T-helper 9 cell (primary cell): Measurements from ENCODE around the gene AGFG2.
A peak's percentile ranks its signal among the peaks of the same experiment; 100 is the strongest.
"Not testable (repeated sequence)": the region's sequence is repeated elsewhere in the genome, so short reads cannot be mapped to it uniquely, and the experiment has no call there.

Experiments used
- DNase-seq: peaks from one replicate; pipeline ENCODE4 v3.0.0-alpha.2; 2020

Gene AGFG2

GRCh38 chr7:100553032-100553431, 14.0 kb downstream of the AGFG2 start:
- no peak for DNase-seq

DNA sequence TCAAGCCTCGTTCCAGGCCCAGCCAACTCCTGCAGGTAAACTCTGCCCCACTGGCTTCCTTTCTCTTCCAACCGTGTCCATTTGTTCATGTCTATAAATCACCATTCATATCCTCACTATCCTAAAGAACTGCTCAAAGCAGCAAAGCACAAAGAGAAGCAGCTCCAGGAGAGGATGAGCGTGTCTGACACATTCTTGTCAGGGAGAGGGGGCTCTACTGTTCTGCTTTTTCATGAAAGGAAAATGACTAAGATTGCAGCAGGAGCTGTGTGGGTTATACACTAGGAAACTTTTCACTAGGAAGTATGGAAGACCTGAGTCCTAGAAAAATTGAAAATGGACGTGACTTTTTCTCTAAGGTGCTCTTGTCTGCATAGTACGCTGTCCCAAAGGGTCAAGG, 16.7 kb downstream of the AGFG2 start:
- no peak for DNase-seq

GRCh38 chr7:100556541-100556940, 17.5 kb downstream of the AGFG2 start:
- DNase-seq: no peak

- DNase-seq: no peak
Measured at GRCh38 chr7:100559127-100559526, 20.1 kb downstream of the AGFG2 start.

- no peak for DNase-seq
Measured at GRCh38 chr7:100561491-100562194, 22.6 kb downstream of the AGFG2 start.

DNA sequence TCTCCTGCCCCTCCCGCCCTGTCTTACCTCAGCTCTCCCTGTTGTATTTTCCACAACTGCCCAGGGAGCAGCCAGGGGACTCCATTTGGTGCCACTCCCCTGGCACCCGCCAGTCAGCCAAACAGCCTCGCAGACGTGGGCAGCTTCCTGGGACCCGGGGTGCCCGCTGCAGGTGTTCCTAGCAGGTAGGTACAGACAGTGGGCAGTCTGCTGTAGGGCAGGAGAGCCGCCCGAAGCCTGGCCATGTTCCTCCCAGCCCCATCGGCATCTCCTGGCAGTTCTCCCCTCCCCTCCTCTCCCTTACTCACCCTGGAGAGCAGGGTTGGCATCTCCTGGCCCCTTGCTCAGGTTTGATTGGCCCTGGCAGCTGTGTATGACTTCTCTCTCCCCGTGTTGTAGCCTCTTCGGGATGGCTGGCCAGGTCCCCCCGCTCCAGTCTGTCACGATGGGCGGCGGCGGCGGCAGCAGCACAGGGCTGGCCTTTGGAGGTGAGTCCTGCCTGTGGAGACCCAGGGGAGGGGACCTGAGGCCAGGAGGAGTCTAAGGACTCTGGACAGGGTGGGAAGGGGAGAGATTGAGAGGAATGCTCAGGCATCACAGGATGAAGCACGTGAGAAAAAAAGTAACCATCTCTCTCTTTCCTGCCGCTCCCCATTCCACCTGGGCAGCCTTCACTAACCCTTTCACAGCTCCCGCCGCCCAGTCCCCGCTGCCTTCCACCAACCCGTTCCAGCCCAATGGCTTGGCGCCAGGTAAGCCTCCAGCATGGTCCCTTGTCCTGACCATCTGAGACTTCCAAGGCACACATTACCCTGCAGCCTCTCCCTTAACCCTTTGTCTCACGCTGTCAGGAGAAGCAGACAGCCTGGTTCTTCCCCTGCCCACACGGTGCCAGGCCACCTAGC, 23.4 kb downstream of the AGFG2 start:
- DNase-seq: no peak

- DNase-seq: no peak
Measured at GRCh38 chr7:100563100-100563564, 24.1 kb downstream of the AGFG2 start.

GRCh38 chr7:100563809-100564400, 24.9 kb downstream of the AGFG2 start:
- peak; percentile 83 for DNase-seq

- DNase-seq: not testable (repeated sequence)
Measured at GRCh38 chr7:100564405-100564804, 25.4 kb downstream of the AGFG2 start.

DNA sequence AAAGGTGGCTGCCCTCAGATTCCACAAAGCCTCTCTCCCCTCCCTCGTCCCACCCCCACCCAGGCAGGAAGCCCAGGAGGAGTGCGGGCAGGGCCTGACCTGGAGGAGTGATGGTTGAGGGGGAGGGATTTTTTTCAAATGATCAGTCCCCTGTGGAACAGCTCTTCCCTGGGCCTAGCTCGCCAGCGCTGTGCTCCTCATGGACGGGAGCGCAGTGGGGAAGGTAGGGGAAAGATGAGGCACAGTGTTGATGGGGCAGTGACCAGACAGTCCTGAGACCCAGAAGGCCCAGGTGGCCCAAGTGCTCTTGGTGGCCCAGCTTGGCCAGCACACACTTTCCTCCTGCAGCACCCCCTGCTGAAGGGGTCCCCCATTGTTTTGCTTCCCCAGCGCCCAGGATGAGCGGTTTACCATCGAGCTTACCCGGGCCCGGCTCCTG, 26.1 kb downstream of the AGFG2 start:
- DNase-seq: no peak

DNA sequence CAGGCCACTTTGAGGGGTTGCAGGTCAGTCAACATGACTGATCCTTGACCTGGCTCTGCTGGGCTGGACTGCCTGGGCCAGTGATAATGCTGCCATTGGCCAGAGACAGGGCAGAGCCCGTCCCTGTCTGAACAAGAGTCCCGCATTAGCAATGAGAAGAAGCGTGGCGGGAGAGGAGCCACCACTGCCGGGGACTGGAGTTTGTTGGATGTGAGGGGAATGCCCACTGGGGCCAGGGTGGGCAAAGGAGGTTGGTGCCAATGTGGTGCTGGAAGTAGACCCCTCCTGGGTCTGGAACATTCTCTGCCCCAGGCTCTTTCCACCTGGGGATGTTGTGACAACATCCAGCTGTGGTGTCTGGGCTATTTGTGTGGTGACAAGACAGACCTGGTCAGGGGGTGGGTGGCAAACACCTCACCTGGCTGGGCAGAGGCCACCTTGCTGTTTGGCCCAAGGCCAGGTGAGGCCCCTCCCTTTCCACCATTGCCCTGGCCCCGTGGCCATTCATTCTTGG, 27.1 kb downstream of the AGFG2 start:
- no peak for DNase-seq

- DNase-seq: no peak
Measured at GRCh38 chr7:100567031-100567730, 28.2 kb downstream of the AGFG2 start.

GRCh38 chr7:100567751-100568175, 28.8 kb downstream of the AGFG2 start:
- DNase-seq: no peak

GRCh38 chr7:100568176-100568895, 29.3 kb downstream of the AGFG2 start:
- DNase-seq: no peak

- peak; percentile 34 for DNase-seq
Measured at GRCh38 chr7:100568896-100569844, 30.2 kb downstream of the AGFG2 start.

GRCh38 chr7:100570954-100571828, 32.2 kb downstream of the AGFG2 start:
- DNase-seq: no peak

- no peak for DNase-seq
Measured at GRCh38 chr7:100571829-100572116, 32.8 kb downstream of the AGFG2 start.

DNA sequence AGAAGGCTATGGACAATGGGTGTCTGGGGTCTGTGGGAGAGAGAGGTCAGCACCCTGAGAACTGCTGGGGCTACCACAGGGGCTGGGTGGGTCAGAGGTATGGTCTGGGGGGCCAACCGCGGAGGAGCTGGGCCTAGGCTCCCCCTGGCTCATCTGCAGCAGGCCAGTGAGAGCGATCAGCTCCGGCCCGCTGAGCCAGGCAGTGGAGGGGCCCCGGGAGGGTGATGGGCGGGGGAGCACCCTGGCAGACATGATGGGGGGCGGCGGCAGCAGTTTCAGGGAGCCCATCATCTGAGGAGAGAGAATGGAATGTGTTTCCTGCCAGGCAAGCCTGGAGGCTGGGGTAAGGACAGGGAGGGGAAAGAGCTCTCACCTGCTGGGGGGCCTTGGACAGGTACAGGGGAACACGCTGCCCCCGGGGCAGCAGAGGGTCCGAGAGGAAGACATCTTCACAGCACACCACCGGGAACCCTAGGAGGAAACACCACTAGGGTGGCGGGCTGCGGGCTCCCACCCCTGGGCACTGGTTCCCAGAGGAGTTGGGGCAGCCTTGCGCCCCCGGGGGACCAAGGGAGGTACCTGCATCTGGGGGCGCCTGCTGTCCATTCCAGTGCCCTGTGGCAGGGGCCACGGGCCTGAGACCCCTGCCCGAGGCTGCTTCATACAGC, 33.4 kb downstream of the AGFG2 start:
- DNase-seq: no peak
